H1 (cell line): ENCODE measurements around the gene PBOV1. TPM values are rescaled to one million over a fixed set of nuclear protein-coding genes. Genes with fewer than 3 reads are reported as not detected.

Source experiments
- CTCF ChIA-PET: fragments of 300-600 bp; sonication (Branson Sonifier 250); formaldehyde crosslinking; loops from one replicate; lab custom pipeline; 2021; ENCODE audit not compliant: partially characterized antibody; lab: Charles Lee
- POLR2A ChIA-PET: fragments of 300-600 bp; sonication (Branson Sonifier 250); formaldehyde crosslinking; loops from one replicate; lab custom pipeline; 2021; ENCODE audit warnings: inconsistent platforms; ENCODE audit not compliant: partially characterized antibody; lab: Charles Lee
- DNase-seq, 2 experiments: peaks; one replicate each; pipeline versions ENCODE4 v3.0.0 to v3.0.0-alpha.2; 2010 to 2022; ENCODE audit warnings: low spot score in 2 of 2, low read depth in 1 of 2, mixed read lengths in 1 of 2
- FAIRE-seq: peaks from 2 replicates; lab custom pipeline; 2011; peaks lifted over from hg19 to GRCh38; lab: Jason Lieb, UNC
- H2AFZ ChIP-seq: 2 replicates; pipeline ENCODE4 v1.8.1; 2012; ENCODE audit warnings: low read length, inconsistent platforms
- H2AK5ac ChIP-seq: 2 replicates; pipeline ENCODE4 v1.6.1; 2013; ENCODE audit warnings: low read depth, low read length
- H2BK120ac ChIP-seq: replicated peaks from 2 replicates; pipeline ENCODE3; 2013; ENCODE audit warnings: low read depth, low read length, inconsistent platforms
- H2BK12ac ChIP-seq: 2 replicates; pipeline ENCODE4 v1.6.1; 2013; ENCODE audit warnings: low read depth, low read length
- H2BK15ac ChIP-seq: 2 replicates; pipeline ENCODE4 v1.6.1; 2013; ENCODE audit warnings: low read length
- H2BK20ac ChIP-seq: 2 replicates; pipeline ENCODE4 v1.6.1; 2013; ENCODE audit warnings: low read length
- H2BK5ac ChIP-seq: 2 replicates; pipeline ENCODE4 v1.6.1; 2013; ENCODE audit warnings: low read depth, low read length
- H3K14ac ChIP-seq: 2 replicates; pipeline ENCODE4 v1.6.1; 2013; ENCODE audit warnings: inconsistent platforms; ENCODE audit not compliant: insufficient read length
- H3K18ac ChIP-seq: 2 replicates; pipeline ENCODE4 v1.6.1; 2013; ENCODE audit warnings: low read length; ENCODE audit errors: extremely low read depth
- H3K23ac ChIP-seq: 2 replicates; pipeline ENCODE4 v1.6.1; 2013; ENCODE audit warnings: inconsistent platforms; ENCODE audit not compliant: insufficient read length
- H3K23me2 ChIP-seq: 2 replicates; pipeline ENCODE4 v1.6.1; 2013; ENCODE audit warnings: low read depth, low read length
- H3K27ac ChIP-seq: 2 replicates; pipeline ENCODE4 v1.6.1; 2011; ENCODE audit warnings: low read depth, low read length, inconsistent platforms
- H3K27me3 ChIP-seq, 4 experiments: replicated peaks in 1 of 4; 1 replicate in 1 of 4; 2 replicates in 3 of 4; pipeline versions ENCODE4 v1.6.1 to v1.8.1; 2011 to 2013; ENCODE audit warnings: low read length in 3 of 4, mild to moderate bottlenecking in 3 of 4, inconsistent platforms in 2 of 4, mixed read lengths in 2 of 4, moderate library complexity in 1 of 4; ENCODE audit not compliant: control insufficient read depth in 3 of 4, insufficient read depth in 3 of 4; ENCODE audit errors: extremely low read depth in 1 of 4
- H3K36me3 ChIP-seq, 4 experiments: 2 replicates each; pipeline versions ENCODE4 v1.6.1 to v1.8.1; 2011 to 2013; ENCODE audit warnings: mild to moderate bottlenecking in 4 of 4, low read length in 3 of 4, moderate library complexity in 2 of 4, control low read depth in 1 of 4, inconsistent platforms in 1 of 4; ENCODE audit not compliant: insufficient read depth in 4 of 4, control insufficient read depth in 2 of 4
- H3K4ac ChIP-seq: replicated peaks from 2 replicates; pipeline ENCODE3; 2013; ENCODE audit warnings: low read length, low read depth, mixed read lengths, inconsistent platforms; ENCODE audit not compliant: insufficient read length
- H3K4me1 ChIP-seq, 4 experiments: replicated peaks in 1 of 4; 1 replicate in 1 of 4; 2 replicates in 3 of 4; pipeline versions ENCODE4 v1.6.1 to v1.8.1; 2011 to 2013; ENCODE audit warnings: low read length in 3 of 4, inconsistent platforms in 2 of 4, mixed read lengths in 1 of 4; ENCODE audit not compliant: insufficient read depth in 4 of 4, control insufficient read depth in 3 of 4
- H3K4me2 ChIP-seq, 2 experiments: 2 replicates each; pipeline versions ENCODE4 v1.6.1 to v1.8.1; 2011 to 2013; ENCODE audit warnings: low read depth in 2 of 2, low read length in 2 of 2, control low read depth in 1 of 2, inconsistent platforms in 1 of 2, mild to moderate bottlenecking in 1 of 2; ENCODE audit not compliant: insufficient read depth in 1 of 2
- H3K4me3 ChIP-seq, 4 experiments: fragments of 200-600, 300-600 bp in 1 of 4; sonication (generic), shearing (Covaris generic), sonication (Bioruptor Twin) in 1 of 4; 2 replicates each; pipeline versions ENCODE4 v1.5.1 to v1.8.1; 2011 to 2016; ENCODE audit warnings: low read length in 4 of 4, low read depth in 3 of 4, control low read depth in 2 of 4, inconsistent platforms in 2 of 4, mild to moderate bottlenecking in 2 of 4, mixed read lengths in 1 of 4, moderate library complexity in 1 of 4; ENCODE audit not compliant: insufficient read depth in 2 of 4; ENCODE audit errors: extremely low read depth in 1 of 4
- H3K56ac ChIP-seq: replicated peaks from 2 replicates; pipeline ENCODE3; 2013; ENCODE audit warnings: low read depth, mild to moderate bottlenecking, mixed read lengths, low read length, inconsistent platforms; ENCODE audit not compliant: insufficient read length
- H3K79me1 ChIP-seq: 2 replicates; pipeline ENCODE4 v1.6.1; 2013; ENCODE audit warnings: low read depth, low read length, control low read depth
- H3K79me2 ChIP-seq, 2 experiments: 2 replicates each; pipeline versions ENCODE4 v1.6.1 to v1.8.1; 2012 to 2013; ENCODE audit warnings: low read length in 2 of 2, mild to moderate bottlenecking in 2 of 2, inconsistent platforms in 1 of 2; ENCODE audit not compliant: insufficient read depth in 2 of 2, control insufficient read depth in 1 of 2
- H3K9ac ChIP-seq, 4 experiments: replicated peaks in 1 of 4; 1 replicate in 1 of 4; 2 replicates in 3 of 4; pipeline versions ENCODE4 v1.6.1 to v1.8.1; 2011 to 2013; ENCODE audit warnings: low read depth in 3 of 4, low read length in 3 of 4, control low read depth in 2 of 4, mild to moderate bottlenecking in 2 of 4, moderate library complexity in 2 of 4, inconsistent platforms in 1 of 4; ENCODE audit errors: extremely low read depth in 1 of 4
- H3K9me3 ChIP-seq, 2 experiments: 2 replicates each; pipeline versions ENCODE4 v1.6.1 to v1.8.1; 2012 to 2013; ENCODE audit warnings: mild to moderate bottlenecking in 2 of 2, moderate library complexity in 2 of 2, control low read depth in 1 of 2, inconsistent platforms in 1 of 2, low read depth in 1 of 2, low read length in 1 of 2, mixed read lengths in 1 of 2; ENCODE audit not compliant: insufficient read depth in 2 of 2
- H4K20me1 ChIP-seq, 2 experiments: replicated peaks in 1 of 2; 2 replicates each; pipeline versions ENCODE3 to v1.8.1; 2011 to 2013; ENCODE audit warnings: inconsistent platforms in 2 of 2, low read length in 2 of 2, mild to moderate bottlenecking in 1 of 2; ENCODE audit not compliant: insufficient read depth in 2 of 2, control insufficient read depth in 1 of 2
- H4K5ac ChIP-seq: 2 replicates; pipeline ENCODE4 v1.6.1; 2013; ENCODE audit warnings: low read length, low read depth, mixed read lengths, inconsistent platforms; ENCODE audit not compliant: insufficient read length
- H4K8ac ChIP-seq: 2 replicates; pipeline ENCODE4 v1.8.0; 2013; ENCODE audit warnings: mild to moderate bottlenecking, moderate library complexity, low read length, inconsistent platforms; ENCODE audit not compliant: insufficient read depth; ENCODE audit errors: extremely low read depth
- H4K91ac ChIP-seq: replicated peaks from 2 replicates; pipeline ENCODE3; 2013; ENCODE audit warnings: low read length, mixed read lengths, inconsistent platforms; ENCODE audit not compliant: insufficient read length
- BRCA1 ChIP-seq: IDR thresholded peaks from 2 replicates; pipeline ENCODE4 v1.6.1; 2012; ENCODE audit warnings: low read depth, low read length, improper control_type of control experiment
- SIN3A ChIP-seq, 2 experiments: IDR thresholded peaks in 1 of 2; conservative IDR thresholded peaks in 1 of 2; 2 replicates each; pipeline ENCODE4 v1.6.1; 2011 to 2012; ENCODE audit warnings: low read length in 2 of 2, improper control_type of control experiment in 1 of 2, low read depth in 1 of 2, mild to moderate bottlenecking in 1 of 2
- WGBS, 2 experiments: shearing (Covaris generic) in 1 of 2; methylation state at CpG; one replicate each; pipeline versions ENCODE4 v1.1.6 to v1.1.7; 2013 to 2015; ENCODE audit warnings: low lambda C conversion rate in 2 of 2, mixed read lengths in 2 of 2, inconsistent platforms in 1 of 2, low coverage in 1 of 2, missing lambda C conversion rate in 1 of 2; ENCODE audit not compliant: insufficient replicate concordance in 2 of 2, insufficient coverage in 1 of 2, insufficient read length in 1 of 2; ENCODE audit errors: extremely low coverage in 1 of 2, missing lambda C conversion rate in 1 of 2; 5-methylcytosine and 5-hydroxymethylcytosine counted together
- polyA plus RNA-seq, 7 experiments: library from polyadenylated mRNA; depleted of rRNA in 3 of 7; stranded (reverse) in 5 of 7; unstranded in 2 of 7; fragments of >200 nt in 5 of 7; fragments of 200-250 nt in 2 of 7; gene quantifications; 1 replicate in 5 of 7; 2 replicates in 1 of 7; 4 replicates in 1 of 7; pipeline versions ENCODE4 v1.2.1 to v1.2.3, GENCODE V29; 2011 to 2013; ENCODE audit warnings: missing spikeins in 2 of 7, mixed read lengths in 2 of 7
- total RNA-seq: library from RNA; stranded (reverse); fragmentation: NEBNext Ultra II Directional; extraction: Animal tissue kit (Norgen Biotek cat#: 25700); gene quantifications from 2 replicates; pipeline ENCODE4 v1.2.1, GENCODE V29; 2021

Gene PBOV1
- total and polyA plus RNA-seq, 2 of the 8 experiments (the other 6 are each of a cell fraction or from before 2014, with no cell fraction given): not detected

- no peaks in the 10 kb centered on the region for H3K79me1 ChIP-seq
- WGBS, 2 experiments: 94% methylated on average over 3 of the region's 3 CpGs; no CpG with 5 or more reads in 1 of the 2 experiments
- H3K23ac ChIP-seq: no peak overlapping the region
- no peak overlapping the region for H2BK12ac ChIP-seq
- ChIA-PET POLR2A (no interaction called here), CTCF (interaction anchor here (1.1 to 1.3 kb wide), 2 partner anchors 41 to 117 kb away, joined by 3 read pairs; no protein-coding TSS in a partner anchor)
- no peak overlapping the region for H2AFZ ChIP-seq
- H3K4ac ChIP-seq: no peak overlapping the region
- H3K4me1 ChIP-seq: no peaks in the 10 kb centered on the region
- H3K4me2 ChIP-seq: no peak overlapping the region
- no peak overlapping the region for H4K91ac ChIP-seq
- H3K79me2 ChIP-seq: no peaks in the 10 kb centered on the region
- no peak overlapping the region for H3K27ac ChIP-seq
- no peaks in the 10 kb centered on the region for H3K27me3 ChIP-seq
- H3K36me3 ChIP-seq: no peaks in the 10 kb centered on the region; a peak in 1 of 8 replicates
- no peak overlapping the region for H3K9ac ChIP-seq
- no peak overlapping the region for H3K14ac ChIP-seq
- no peak overlapping the region for H2AK5ac ChIP-seq
- no peak for DNase-seq
- H4K8ac ChIP-seq: no peak overlapping the region
- H3K18ac ChIP-seq: no peak overlapping the region
- no peak overlapping the region for H2BK20ac ChIP-seq
- H3K9me3 ChIP-seq: no peaks in the 10 kb centered on the region
- no peak overlapping the region for H2BK5ac ChIP-seq
- H2BK15ac ChIP-seq: no peak overlapping the region
- FAIRE-seq: no peak
- no peak overlapping the region for H4K5ac ChIP-seq
- H3K56ac ChIP-seq: no peak overlapping the region
- no peaks in the 10 kb centered on the region for H3K23me2 ChIP-seq
- H3K4me3 ChIP-seq: no peak overlapping the region
- no peaks in the 10 kb centered on the region for H4K20me1 ChIP-seq
- no peak overlapping the region for H2BK120ac ChIP-seq
- no peak for TF ChIP-seq BRCA1
- no peak for TF ChIP-seq SIN3A (conservative IDR thresholded peaks at IDR 0.05 in 1 of 2, IDR thresholded peaks at IDR 0.05 in 1 of 2; ENCODE audit: low read depth in 1 of 2, low read length in 2 of 2)
These were observed 28.6 kb upstream of the PBOV1 start for GRCh38 chr6:138246650-138247440.
